Activated CD4-positive, CD25-positive, alpha-beta regulatory T cell treated with anti-CD3 and anti-CD28 coated beads, Interleukin-2, amount 50 U/mL, for 24 hours (primary cell): Measurements from ENCODE around the gene ZKSCAN1.

Experiments
- ATAC-seq, 2 donors: fragments of 150-1000 bp; cut with Tn5 transposase; one replicate each; pipeline ENCODE4 v1.10.0; 2021; ENCODE audit warnings: mild to moderate bottlenecking in 1 of 2, moderate library complexity in 1 of 2

Gene ZKSCAN1

GRCh38 chr7:100081535-100082102 lies 66.2 kb downstream of the ZKSCAN1 start, which contains the start of gene ZNF3:
Gene ZNF3, minus strand, starts transcription at chr7:100081723. Its CDS starts 4,366 bp downstream, at chr7:100077357.
- peak; percentile 88 to 91 for ATAC-seq

- ATAC-seq = no peak
Measured at GRCh38 chr7:100082978-100083377, 67.6 kb downstream of the ZKSCAN1 start.

- no peak for ATAC-seq
Measured at GRCh38 chr7:100085515-100085914, 70.1 kb downstream of the ZKSCAN1 start.

- ATAC-seq = no peak
Measured at GRCh38 chr7:100087055-100087750, 71.8 kb downstream of the ZKSCAN1 start.

- ATAC-seq = no peak
Measured at GRCh38 chr7:100088095-100088620, 72.8 kb downstream of the ZKSCAN1 start.

- ATAC-seq = peak; percentile 65 to 71
Measured at GRCh38 chr7:100088621-100089457, 73.4 kb downstream of the ZKSCAN1 start, which contains the start of gene COPS6. Gene COPS6, plus strand, starts transcription at chr7:100088969. Its CDS starts 22 bp downstream, at chr7:100088991.

- no peak for ATAC-seq
Measured at GRCh38 chr7:100089458-100090196, 74.2 kb downstream of the ZKSCAN1 start.

GRCh38 chr7:100090527-100091410 lies 75.4 kb downstream of the ZKSCAN1 start:
- ATAC-seq = peak in 1 of 2 donors; percentile 15
